A673 (cell line): ENCODE measurements around the gene RAP1GAP2. TPM values are rescaled to one million over a fixed set of nuclear protein-coding genes. Genes with fewer than 3 reads are reported as not detected.
A peak's percentile ranks its signal among the peaks of the same experiment; 100 is the strongest.

Experiments used
- BruUV-seq: library from RNA; stranded (reverse); fragments of 400-500 nt; replicated peaks from 2 replicates; lab custom pipeline; 2021; lab: Mats Ljungman, UMichigan
- CTCF ChIA-PET: fragments of 300-600 bp; sonication (Branson Sonifier 250); formaldehyde crosslinking; loops from one replicate; lab custom pipeline; 2022; ENCODE audit warnings: antibody characterized with exemption; lab: Charles Lee
- POLR2A ChIA-PET: fragments of 300-600 bp; sonication (Branson Sonifier 250); formaldehyde crosslinking; loops from one replicate; lab custom pipeline; 2022; ENCODE audit warnings: antibody characterized with exemption; ENCODE audit not compliant: low non-redundant PET; lab: Charles Lee
- DNase-seq: peaks from one replicate; pipeline ENCODE4 v3.0.0-alpha.2; 2015; ENCODE audit warnings: low spot score
- H3K27ac ChIP-seq: fragments of 200-600 bp; sonication (generic); 2 replicates; pipeline ENCODE4 v1.5.1; 2016; ENCODE audit warnings: mixed run types, low read depth, mild to moderate bottlenecking, mixed read lengths, antibody characterized with exemption, low read length; ENCODE audit not compliant: poor library complexity, severe bottlenecking
- H3K27me3 ChIP-seq: fragments of 200-600 bp; sonication (generic); replicated peaks from 2 replicates; pipeline ENCODE4 v1.6.1; 2017; ENCODE audit warnings: mixed run types, low read depth, mild to moderate bottlenecking, mixed read lengths, antibody characterized with exemption, low read length; ENCODE audit not compliant: insufficient read depth, poor library complexity
- H3K36me3 ChIP-seq: fragments of 200-600 bp; sonication (generic); 2 replicates; pipeline ENCODE4 v1.6.1; 2016; ENCODE audit warnings: mixed run types, mild to moderate bottlenecking, mixed read lengths, antibody characterized with exemption, low read length; ENCODE audit not compliant: insufficient read depth, poor library complexity, severe bottlenecking
- H3K4me1 ChIP-seq: fragments of 200-600 bp; sonication (generic); 2 replicates; pipeline ENCODE4 v1.6.1; 2017; ENCODE audit warnings: mixed run types, mild to moderate bottlenecking, mixed read lengths, antibody characterized with exemption, low read length; ENCODE audit not compliant: insufficient read depth, poor library complexity, severe bottlenecking
- H3K4me3 ChIP-seq: fragments of 200-600 bp; sonication (generic); 2 replicates; pipeline ENCODE4 v1.5.1; 2016; ENCODE audit warnings: low read depth, mixed run types, mild to moderate bottlenecking, mixed read lengths, low read length; ENCODE audit not compliant: poor library complexity, severe bottlenecking
- H3K9me3 ChIP-seq: fragments of 200-600 bp; sonication (generic); 2 replicates; pipeline ENCODE4 v1.6.1; 2016; ENCODE audit warnings: mixed run types, low read depth, mild to moderate bottlenecking, mixed read lengths, antibody characterized with exemption, low read length; ENCODE audit not compliant: poor library complexity, severe bottlenecking
- CTCF ChIP-seq: fragments of 300-800, 200-600 bp; sonication (generic); conservative IDR thresholded peaks from 2 replicates; pipeline ENCODE4 v1.5.1; 2017; ENCODE audit warnings: low read depth, mild to moderate bottlenecking, antibody characterized with exemption, low read length, moderate library complexity, mixed read lengths
- EZH2 ChIP-seq: fragments of 200-600 bp; sonication (generic); IDR thresholded peaks from 2 replicates; pipeline ENCODE4 v1.6.1; 2017; ENCODE audit warnings: borderline replicate concordance, low read depth, mild to moderate bottlenecking, mixed read lengths, antibody characterized with exemption, low read length; ENCODE audit not compliant: poor library complexity, severe bottlenecking
- intact Hi-C: fragments of 100-400 bp; cut with micrococcal nuclease; formaldehyde crosslinking; loops from one replicate; pipeline ENCODE4 v1.10.0; 2022; ENCODE audit not compliant: unreplicated experiment
- total RNA-seq: library from RNA; stranded (reverse); gene quantifications from 2 replicates; pipeline ENCODE4 v1.2.3, GENCODE V29; 2021

The RAP1GAP2 gene
- total RNA-seq, 1 experiment from 2014 or later: 0.06 TPM

- peaks cover 14% of the 10 kb centered on the region for H3K27me3 ChIP-seq
- no peaks in the 10 kb centered on the region for H3K36me3 ChIP-seq
- no TSS peak for BruUV-seq
- ChIA-PET CTCF (no interaction called here), POLR2A (interaction anchor here (0.7 kb wide), 1 partner anchor 169 kb away, joined by 4 read pairs; no protein-coding TSS in a partner anchor)
- intact Hi-C loops: no loop called here
- H3K4me3 ChIP-seq: no peak overlapping the region
- no peaks in the 10 kb centered on the region for H3K9me3 ChIP-seq
- H3K27ac ChIP-seq: no peak overlapping the region
- no peaks in the 10 kb centered on the region for H3K4me1 ChIP-seq
- TF ChIP-seq EZH2: no peak
- TF ChIP-seq CTCF: no peak
- no peak for DNase-seq
Measured at GRCh38 chr17:2952174-2952845, 156.1 kb downstream of the RAP1GAP2 start.

- H3K4me3 ChIP-seq: no peak overlapping the region
- H3K9me3 ChIP-seq: no peaks in the 10 kb centered on the region
- H3K27me3 ChIP-seq: no peaks in the 10 kb centered on the region
- intact Hi-C loops: no loop called here
- no peak overlapping the region for H3K27ac ChIP-seq
- DNase-seq: peak; percentile 28
- ChIA-PET POLR2A (no interaction called here), CTCF (interaction anchor here (0.6 kb wide), 1 partner anchor 1189 kb away, joined by 4 read pairs; no protein-coding TSS in a partner anchor)
- TF ChIP-seq CTCF (no peak), EZH2 (no peak)
- no peaks in the 10 kb centered on the region for H3K36me3 ChIP-seq
- H3K4me1 ChIP-seq: no peaks in the 10 kb centered on the region
- BruUV-seq: no TSS peak
Measured at GRCh38 chr17:2954898-2955445, 158.7 kb downstream of the RAP1GAP2 start.

- Histone ChIP-seq H3K4me3 (no peak overlapping the region), H3K36me3 (no peaks in the 10 kb centered on the region), H3K9me3 (no peaks in the 10 kb centered on the region), H3K4me1 (no peaks in the 10 kb centered on the region), H3K27me3 (no peaks in the 10 kb centered on the region), H3K27ac (no peak overlapping the region)
- no peak for DNase-seq
- intact Hi-C loops: no loop called here
- CTCF ChIA-PET: interaction anchor here (0.6 kb wide), 1 partner anchor 1188 kb away, joined by 4 read pairs; no protein-coding TSS in a partner anchor
- TF ChIP-seq EZH2 (no peak), CTCF (no peak)
- BruUV-seq: no TSS peak
- POLR2A ChIA-PET: no interaction called here
Measured at GRCh38 chr17:2955931-2956582, 159.8 kb downstream of the RAP1GAP2 start.
